ENCODE data around the gene RAD17. TPM values are rescaled to one million over a fixed set of nuclear protein-coding genes. Genes with fewer than 3 reads are reported as not detected.
"Not testable (repeated sequence)": the region's sequence is repeated elsewhere in the genome, so short reads cannot be mapped to it uniquely, and the experiment has no call there.

Gene RAD17
- polyA plus RNA-seq, 3 donors, result 9.1 to 11.6 (median 9.6) TPM

DNA sequence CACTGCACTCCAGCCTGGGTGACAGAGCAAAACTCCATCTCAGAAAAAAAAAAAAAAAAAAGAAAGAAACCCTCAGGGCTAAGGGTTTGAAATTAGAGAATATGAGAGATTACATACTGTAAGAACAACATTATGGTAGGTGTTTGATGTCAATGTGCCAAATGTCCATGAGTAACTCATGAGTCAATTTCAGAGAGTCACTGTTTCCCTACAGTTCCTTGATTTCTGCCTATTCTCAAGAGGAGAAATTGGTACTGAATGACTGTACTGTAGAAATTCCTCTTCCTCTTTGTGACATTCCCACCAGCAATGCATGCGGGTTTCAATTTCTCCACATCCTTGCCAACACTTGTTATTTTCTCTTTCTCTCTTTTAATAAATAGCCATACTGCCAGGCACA is 80.5 kb downstream of the RAD17 start:
- peaks cover 2% of the 10 kb centered on the region for H3K4me1 Mint-ChIP-seq

DNA sequence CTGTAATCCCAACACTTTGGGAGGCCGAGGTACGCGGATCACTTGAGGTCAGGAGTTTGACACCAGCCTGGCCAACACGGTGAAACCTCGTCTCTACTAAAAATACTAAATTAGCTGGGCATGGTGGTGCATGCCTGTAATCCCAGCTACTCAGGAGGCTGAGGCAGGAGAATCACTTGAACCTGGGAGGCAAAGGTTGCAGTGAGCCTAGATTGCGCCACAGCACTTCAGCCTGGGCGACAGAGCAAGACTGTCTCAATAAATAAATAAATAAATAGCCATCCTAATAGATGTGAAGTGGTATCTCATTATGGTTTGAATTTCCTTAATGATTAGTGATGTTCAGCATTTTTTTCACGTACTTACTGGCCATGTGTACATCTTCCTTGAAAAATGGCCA is 80.9 kb downstream of the RAD17 start:
- H3K4me2 ChIP-seq (replicated peaks; ENCODE audit: extremely low read depth, low read length, poor library complexity, severe bottlenecking); H3K9ac ChIP-seq (ENCODE audit: insufficient read depth, low read length, poor library complexity, severe bottlenecking); intact Hi-C loops (cut with micrococcal nuclease); H4K20me1 ChIP-seq (ENCODE audit: insufficient read depth, low read length); H3K27me3 ChIP-seq (ENCODE audit: control insufficient read depth in 2 of 2, insufficient read depth in 2 of 2, low read length in 2 of 2); H3K36me3 ChIP-seq (replicated peaks in 1 of 2; ENCODE audit: control insufficient read depth in 1 of 2, insufficient read depth in 2 of 2, low read length in 2 of 2); H3K4me3 ChIP-seq (replicated peaks in 1 of 3; ENCODE audit: low read depth in 2 of 3, low read length in 3 of 3); H3K27me3 Mint-ChIP-seq (ENCODE audit: low read depth in 3 of 3); DNase-seq; H3K9me3 ChIP-seq (replicated peaks in 1 of 2; ENCODE audit: control insufficient read depth in 1 of 2, insufficient read depth in 1 of 2, low read length in 2 of 2); H3K27ac ChIP-seq (ENCODE audit: low read depth in 1 of 2, low read length in 2 of 2); H3K4me1 ChIP-seq (ENCODE audit: control insufficient read depth in 1 of 2, insufficient read depth in 2 of 2, low read length in 2 of 2); H3K4me1 Mint-ChIP-seq; H3K79me2 ChIP-seq (ENCODE audit: insufficient read depth, low read length); H3K27ac Mint-ChIP-seq; H3K9me3 Mint-ChIP-seq; H2AFZ ChIP-seq (ENCODE audit: insufficient read depth, low read depth, low read length, poor library complexity, severe bottlenecking); H3K4me3 Mint-ChIP-seq; H3K36me3 Mint-ChIP-seq: not testable (repeated sequence)
- 100% methylated on average over 2 of the region's 8 CpGs for WGBS (ENCODE audit: insufficient coverage)

More for the DNA sequence above, 80.5 kb downstream of the RAD17 start:
- peak in 1 of 3 donors; percentile 8 for DNase-seq
- H3K9me3 ChIP-seq (replicated peaks in 1 of 2; ENCODE audit: control insufficient read depth in 1 of 2, insufficient read depth in 1 of 2, low read length in 2 of 2), result no peaks in the 10 kb centered on the region
- TF ChIP-seq, protein P1, sequence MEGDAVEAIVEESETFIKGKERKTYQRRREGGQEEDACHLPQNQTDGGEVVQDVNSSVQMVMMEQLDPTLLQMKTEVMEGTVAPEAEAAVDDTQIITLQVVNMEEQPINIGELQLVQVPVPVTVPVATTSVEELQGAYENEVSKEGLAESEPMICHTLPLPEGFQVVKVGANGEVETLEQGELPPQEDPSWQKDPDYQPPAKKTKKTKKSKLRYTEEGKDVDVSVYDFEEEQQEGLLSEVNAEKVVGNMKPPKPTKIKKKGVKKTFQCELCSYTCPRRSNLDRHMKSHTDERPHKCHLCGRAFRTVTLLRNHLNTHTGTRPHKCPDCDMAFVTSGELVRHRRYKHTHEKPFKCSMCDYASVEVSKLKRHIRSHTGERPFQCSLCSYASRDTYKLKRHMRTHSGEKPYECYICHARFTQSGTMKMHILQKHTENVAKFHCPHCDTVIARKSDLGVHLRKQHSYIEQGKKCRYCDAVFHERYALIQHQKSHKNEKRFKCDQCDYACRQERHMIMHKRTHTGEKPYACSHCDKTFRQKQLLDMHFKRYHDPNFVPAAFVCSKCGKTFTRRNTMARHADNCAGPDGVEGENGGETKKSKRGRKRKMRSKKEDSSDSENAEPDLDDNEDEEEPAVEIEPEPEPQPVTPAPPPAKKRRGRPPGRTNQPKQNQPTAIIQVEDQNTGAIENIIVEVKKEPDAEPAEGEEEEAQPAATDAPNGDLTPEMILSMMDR (IDR thresholded peaks at IDR 0.05), result no peak
- H3K36me3 ChIP-seq (replicated peaks in 1 of 2; ENCODE audit: control insufficient read depth in 1 of 2, insufficient read depth in 2 of 2, low read length in 2 of 2), result no peaks in the 10 kb centered on the region
- no peaks in the 10 kb centered on the region for H3K4me1 ChIP-seq (ENCODE audit: control insufficient read depth in 1 of 2, insufficient read depth in 2 of 2, low read length in 2 of 2)
- H3K27me3 Mint-ChIP-seq (ENCODE audit: low read depth in 3 of 3), result peaks cover 1 to 4% (median 4%) of the 10 kb centered on the region in 3 donors
- no peaks in the 10 kb centered on the region for H3K79me2 ChIP-seq (ENCODE audit: insufficient read depth, low read length)
- no peak overlapping the region for H3K9ac ChIP-seq (ENCODE audit: insufficient read depth, low read length, poor library complexity, severe bottlenecking)
- H3K9me3 Mint-ChIP-seq, result peaks cover 0 to 2% (median 0%) of the 10 kb centered on the region in 7 donors
- H3K27ac Mint-ChIP-seq, result no peak overlapping the region
- intact Hi-C loops (cut with micrococcal nuclease), result no loop called here
- H2AFZ ChIP-seq (ENCODE audit: insufficient read depth, low read depth, low read length, poor library complexity, severe bottlenecking), result no peak overlapping the region
- H3K27ac ChIP-seq (ENCODE audit: low read depth in 1 of 2, low read length in 2 of 2), result no peak overlapping the region
- no peaks in the 10 kb centered on the region for H3K36me3 Mint-ChIP-seq
- no peaks in the 10 kb centered on the region for H4K20me1 ChIP-seq (ENCODE audit: insufficient read depth, low read length)
- no peaks in the 10 kb centered on the region for H3K27me3 ChIP-seq (ENCODE audit: control insufficient read depth in 2 of 2, insufficient read depth in 2 of 2, low read length in 2 of 2)
- H3K4me3 ChIP-seq (replicated peaks in 1 of 3; ENCODE audit: low read depth in 2 of 3, low read length in 3 of 3), result no peak overlapping the region
- no CpG with 5 or more reads among the region's 1 CpG for WGBS (ENCODE audit: insufficient coverage)
- no peak overlapping the region for H3K4me2 ChIP-seq (replicated peaks; ENCODE audit: extremely low read depth, low read length, poor library complexity, severe bottlenecking)
- H3K4me3 Mint-ChIP-seq, result no peak overlapping the region
